ENCODE results near the gene ABHD3.
"Not testable (repeated sequence)": the region's sequence is repeated elsewhere in the genome, so short reads cannot be mapped to it uniquely, and the experiment has no call there.

The ABHD3 gene

DNA sequence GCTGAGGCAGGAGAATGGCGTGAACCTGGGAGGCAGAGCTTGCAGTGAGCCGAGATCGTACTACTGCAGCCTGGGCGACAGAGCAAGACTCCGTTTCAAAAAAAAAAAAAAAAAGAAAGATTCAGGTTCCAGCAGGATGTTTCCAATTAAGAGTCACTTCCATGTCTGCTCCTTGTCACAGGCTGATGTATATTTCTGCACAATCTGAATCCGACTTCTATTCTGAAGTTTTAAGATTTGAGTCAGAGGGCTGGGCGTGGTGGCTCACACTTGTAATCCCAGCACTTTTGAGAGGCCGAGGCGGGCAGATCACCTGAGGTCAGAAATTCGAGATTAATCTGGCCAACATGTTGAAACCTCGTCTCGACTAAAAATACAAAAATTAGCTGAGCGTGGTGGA lies 67.8 kb downstream of the ABHD3 start:
- H3K27ac Mint-ChIP-seq, result no peak overlapping the region
- ATAC-seq (no peak), DNase-seq (ENCODE audit: low spot score in 2 of 2) (no peak)
- H3K9me3 Mint-ChIP-seq, result no peaks in the 10 kb centered on the region
- H3K36me3 Mint-ChIP-seq, result peaks cover 62% of the 10 kb centered on the region
- no peak overlapping the region for H3K4me3 Mint-ChIP-seq
- H3K4me1 Mint-ChIP-seq, result no peaks in the 10 kb centered on the region

DNA sequence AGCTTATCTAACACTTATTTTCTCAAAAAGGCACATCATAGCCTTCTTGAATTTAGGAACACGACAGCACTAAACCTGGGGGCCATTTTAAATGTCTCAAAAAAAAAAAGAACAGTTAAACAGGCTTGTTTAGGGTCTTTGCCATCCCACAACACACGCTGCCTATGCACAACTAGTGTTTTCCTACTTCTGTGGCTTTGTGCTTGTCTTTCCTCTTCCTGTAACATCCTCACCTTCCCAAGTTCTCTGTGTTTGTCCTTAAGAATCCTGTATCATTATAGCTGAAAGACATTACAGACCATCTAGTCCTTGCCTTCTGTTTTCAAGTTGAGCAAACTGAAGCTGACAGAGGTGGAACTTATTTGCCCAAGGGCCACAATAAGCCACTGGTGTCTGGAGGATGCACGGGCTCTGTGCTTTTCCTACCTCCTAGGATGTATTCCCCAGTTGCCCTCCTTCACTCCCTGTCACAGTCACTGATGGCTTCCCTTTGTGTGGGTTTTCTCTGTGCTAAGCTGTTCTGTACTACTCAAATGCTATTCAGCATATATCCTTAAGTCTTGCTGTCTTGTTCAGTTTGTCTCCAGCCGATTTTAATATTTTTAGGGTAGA lies 69.9 kb downstream of the ABHD3 start:
- DNase-seq (ENCODE audit: low spot score in 2 of 2) (no peak), ATAC-seq (no peak)
- Mint-ChIP-seq H3K9me3 (no peaks in the 10 kb centered on the region), H3K4me3 (no peak overlapping the region), H3K36me3 (peaks cover 76% of the 10 kb centered on the region), H3K27ac (peak overlapping the region; percentile 26), H3K4me1 (no peaks in the 10 kb centered on the region)

GRCh38 chr18:21632393-21632792 lies 72.2 kb downstream of the ABHD3 start:
- Mint-ChIP-seq H3K36me3 (peaks cover 98% of the 10 kb centered on the region), H3K27ac (no peak overlapping the region), H3K9me3 (no peaks in the 10 kb centered on the region), H3K4me1 (peaks cover 14% of the 10 kb centered on the region), H3K4me3 (no peak overlapping the region)
- ATAC-seq (no peak), DNase-seq (ENCODE audit: low spot score in 2 of 2) (no peak)

- no peaks in the 10 kb centered on the region for H3K9me3 Mint-ChIP-seq
- ATAC-seq, result no peak
- peaks cover 14% of the 10 kb centered on the region for H3K4me1 Mint-ChIP-seq
- peak overlapping the region; percentile 82 for H3K27ac Mint-ChIP-seq
- peaks cover 100% of the 10 kb centered on the region for H3K36me3 Mint-ChIP-seq
- no peak overlapping the region for H3K4me3 Mint-ChIP-seq
- DNase-seq (ENCODE audit: low spot score in 2 of 2), result no peak
Measured at GRCh38 chr18:21629089-21629832, 75.3 kb downstream of the ABHD3 start.

- ATAC-seq; H3K27ac Mint-ChIP-seq; H3K4me3 Mint-ChIP-seq; DNase-seq (ENCODE audit: low spot score in 2 of 2); H3K9me3 Mint-ChIP-seq: not testable (repeated sequence)
- Mint-ChIP-seq H3K36me3 (peaks cover 99% of the 10 kb centered on the region), H3K4me1 (peaks cover 19% of the 10 kb centered on the region)
Measured at GRCh38 chr18:21621640-21622039, 82.9 kb downstream of the ABHD3 start.

DNA sequence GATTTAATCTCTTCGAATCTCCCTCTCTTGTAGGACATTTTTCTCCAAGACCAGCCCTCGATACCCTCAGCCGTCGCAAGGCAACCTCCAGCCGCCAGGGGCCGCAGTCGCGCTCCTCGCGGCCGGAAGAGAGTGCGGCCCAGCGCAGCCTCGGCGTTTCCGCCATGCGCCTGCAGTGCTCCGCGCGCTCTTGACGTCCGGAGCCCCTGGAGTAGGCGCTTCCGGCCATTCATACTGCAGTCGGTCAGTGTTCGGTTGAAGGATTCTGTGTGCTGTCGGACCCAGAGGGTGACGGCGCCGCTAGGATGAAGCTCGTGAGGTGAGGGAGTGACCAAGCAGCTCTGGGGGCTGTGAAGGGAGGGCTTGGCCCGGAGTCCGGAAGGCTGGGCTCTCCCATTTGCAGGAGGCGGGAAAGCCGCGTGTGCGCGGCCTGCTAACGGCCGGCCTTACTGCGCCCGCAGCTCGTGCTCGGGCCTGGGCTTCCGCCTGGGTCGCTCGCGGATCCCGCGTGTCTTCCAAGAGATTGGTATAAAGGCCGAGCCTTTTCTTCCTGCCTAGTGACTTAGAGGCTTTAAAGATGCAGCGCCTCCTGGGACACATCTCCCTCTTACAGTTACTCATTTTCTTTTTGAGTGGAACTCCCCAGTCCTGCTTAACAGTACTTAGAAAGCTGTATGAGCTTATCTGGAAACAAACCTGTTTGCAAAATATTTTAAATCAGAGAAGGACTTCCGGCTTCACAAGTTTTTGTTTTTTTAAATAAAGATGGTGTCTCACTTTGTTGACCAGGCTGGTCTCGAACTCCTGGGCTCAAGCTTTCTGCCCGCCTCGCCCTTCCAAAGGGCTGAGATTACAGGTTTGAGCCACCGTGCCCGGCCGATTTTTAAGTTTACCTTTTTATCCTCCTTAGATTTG lies 92.2 kb downstream of the ABHD3 start, which contains the start of gene SNRPD1:
TSS of gene SNRPD1 (plus strand) at position 190 of the 915 bp plus-strand sequence. CDS start at position 306, 116 bp downstream.
- Mint-ChIP-seq H3K4me1 (peaks cover 35% of the 10 kb centered on the region), H3K4me3 (peak within 1 kb of the TSS; percentile 100), H3K9me3 (no peaks in the 10 kb centered on the region), H3K36me3 (peaks cover 66% of the 10 kb centered on the region), H3K27ac (peak within 1 kb of the TSS; percentile 100)
- ATAC-seq (peak; percentile 99), DNase-seq (ENCODE audit: low spot score in 2 of 2) (peak; percentile 95)

DNA sequence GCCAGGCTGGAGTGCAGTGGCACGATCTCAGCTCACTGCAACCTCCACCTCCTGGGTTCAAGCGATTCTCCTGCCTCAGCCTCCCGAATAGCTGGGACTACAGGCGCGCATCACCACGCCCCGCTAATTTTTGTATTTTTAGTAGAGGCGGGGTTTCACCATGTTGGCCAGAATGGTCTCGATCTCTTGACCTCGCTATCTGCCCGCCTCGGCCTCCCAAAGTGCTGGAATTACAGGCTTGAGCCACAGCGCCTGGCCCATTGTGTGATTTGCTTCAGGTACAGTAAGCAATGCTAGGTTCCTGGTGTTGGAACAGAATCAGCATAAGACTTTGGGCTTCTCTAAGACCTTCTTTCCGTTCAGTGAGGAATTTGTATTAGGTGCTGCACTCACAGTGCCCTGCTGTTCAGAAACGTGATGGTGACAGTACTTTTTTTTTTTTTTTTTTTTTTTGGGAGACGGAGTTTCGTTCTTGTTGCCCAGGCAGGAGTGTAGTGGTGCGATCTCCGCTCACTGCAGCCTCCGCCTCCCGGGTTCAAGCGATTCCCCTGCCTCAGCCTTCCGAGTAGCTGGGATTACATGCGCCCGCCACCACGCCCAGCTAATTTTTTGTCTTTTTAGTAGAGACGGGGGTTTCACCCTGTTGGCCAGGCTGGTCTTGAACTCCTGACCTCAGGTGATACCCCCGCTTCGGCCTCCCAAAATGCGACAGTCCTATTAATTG lies 93.0 kb downstream of the ABHD3 start:
- not testable (repeated sequence) for DNase-seq (ENCODE audit: low spot score in 2 of 2); H3K9me3 Mint-ChIP-seq; ATAC-seq
- H3K4me3 Mint-ChIP-seq, result peak overlapping the region; percentile 100
- peaks cover 29% of the 10 kb centered on the region for H3K4me1 Mint-ChIP-seq
- H3K36me3 Mint-ChIP-seq, result peaks cover 58% of the 10 kb centered on the region
- peak overlapping the region; percentile 100 for H3K27ac Mint-ChIP-seq

GRCh38 chr18:21605213-21605612 lies 99.4 kb downstream of the ABHD3 start:
- DNase-seq (ENCODE audit: low spot score in 2 of 2) (no peak), ATAC-seq (no peak)
- peak overlapping the region; percentile 17 for H3K4me3 Mint-ChIP-seq
- H3K9me3 Mint-ChIP-seq, result no peaks in the 10 kb centered on the region
- peak overlapping the region; percentile 32 for H3K27ac Mint-ChIP-seq
- H3K4me1 Mint-ChIP-seq, result peaks cover 11% of the 10 kb centered on the region
- H3K36me3 Mint-ChIP-seq, result peaks cover 15% of the 10 kb centered on the region

GRCh38 chr18:21604671-21605070 lies 99.9 kb downstream of the ABHD3 start:
- DNase-seq (ENCODE audit: low spot score in 2 of 2) (no peak), ATAC-seq (no peak)
- peaks cover 11% of the 10 kb centered on the region for H3K4me1 Mint-ChIP-seq
- no peaks in the 10 kb centered on the region for H3K9me3 Mint-ChIP-seq
- H3K27ac Mint-ChIP-seq, result peak overlapping the region; percentile 32
- H3K36me3 Mint-ChIP-seq, result peaks cover 16% of the 10 kb centered on the region
- peak overlapping the region; percentile 17 for H3K4me3 Mint-ChIP-seq

- no peak overlapping the region for H3K4me3 Mint-ChIP-seq
Measured at GRCh38 chr18:21602299-21602587, 102.3 kb downstream of the ABHD3 start.

More at GRCh38 chr18:21602299-21602587, 102.3 kb downstream of the ABHD3 start:
- Mint-ChIP-seq H3K4me1 (peaks cover 18% of the 10 kb centered on the region), H3K9me3 (no peaks in the 10 kb centered on the region), H3K36me3 (peaks cover 20% of the 10 kb centered on the region), H3K27ac (peak overlapping the region; percentile 98)
- DNase-seq (ENCODE audit: low spot score in 2 of 2) (no peak), ATAC-seq (no peak)
